MG63 (cell line): Measurements from ENCODE around the gene CASP10. TPM values are rescaled to one million over a fixed set of nuclear protein-coding genes. Genes with fewer than 3 reads are reported as not detected.
A peak's percentile ranks its signal among the peaks of the same experiment; 100 is the strongest.
"Not testable (repeated sequence)": the region's sequence is repeated elsewhere in the genome, so short reads cannot be mapped to it uniquely, and the experiment has no call there.

Experiments used
- DNase-seq: peaks from one replicate; pipeline ENCODE4 v3.0.0-alpha.2; 2020
- H3K27me3 ChIP-seq: fragments of 250-450 bp; sonication (Bioruptor Pico); 2 replicates; pipeline ENCODE4 v1.5.1; 2020; ENCODE audit warnings: mild to moderate bottlenecking, moderate library complexity
- H3K36me3 ChIP-seq: fragments of 250-450 bp; sonication (Bioruptor Pico); 2 replicates; pipeline ENCODE4 v1.5.1; 2020; ENCODE audit warnings: mild to moderate bottlenecking, moderate library complexity
- H3K4me3 ChIP-seq: fragments of 250-450 bp; sonication (Bioruptor Pico); 2 replicates; pipeline ENCODE4 v1.5.1; 2020; ENCODE audit warnings: mild to moderate bottlenecking, moderate library complexity
- H3K9me3 ChIP-seq: fragments of 250-450 bp; sonication (Bioruptor Pico); 2 replicates; pipeline ENCODE4 v1.5.1; 2020; ENCODE audit warnings: mild to moderate bottlenecking, moderate library complexity
- total RNA-seq: library from RNA; depleted of rRNA; stranded (reverse); fragments of >200 nt; shearing (Covaris generic); gene quantifications from 2 replicates; pipeline ENCODE4 v1.2.3, GENCODE V29; 2014; ENCODE audit warnings: low replicate concordance; rRNA removed

CASP10 gene, protein sequence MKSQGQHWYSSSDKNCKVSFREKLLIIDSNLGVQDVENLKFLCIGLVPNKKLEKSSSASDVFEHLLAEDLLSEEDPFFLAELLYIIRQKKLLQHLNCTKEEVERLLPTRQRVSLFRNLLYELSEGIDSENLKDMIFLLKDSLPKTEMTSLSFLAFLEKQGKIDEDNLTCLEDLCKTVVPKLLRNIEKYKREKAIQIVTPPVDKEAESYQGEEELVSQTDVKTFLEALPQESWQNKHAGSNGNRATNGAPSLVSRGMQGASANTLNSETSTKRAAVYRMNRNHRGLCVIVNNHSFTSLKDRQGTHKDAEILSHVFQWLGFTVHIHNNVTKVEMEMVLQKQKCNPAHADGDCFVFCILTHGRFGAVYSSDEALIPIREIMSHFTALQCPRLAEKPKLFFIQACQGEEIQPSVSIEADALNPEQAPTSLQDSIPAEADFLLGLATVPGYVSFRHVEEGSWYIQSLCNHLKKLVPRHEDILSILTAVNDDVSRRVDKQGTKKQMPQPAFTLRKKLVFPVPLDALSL
- total RNA-seq = 0.91 and 4.7 TPM in 2 replicates

- Histone ChIP-seq H3K9me3 (no peaks in the 10 kb centered on the region), H3K4me3 (peak within 1 kb of the TSS; percentile 52), H3K27me3 (no peaks in the 10 kb centered on the region), H3K36me3 (no peaks in the 10 kb centered on the region)
- no peak for DNase-seq
Measured at GRCh38 chr2:201182650-201183364, at the start of gene CASP10. Gene CASP10 (plus strand): TSS chr2:201183141. CDS start chr2:201185778, 2,637 bp downstream.

- DNase-seq = no peak
- H3K9me3 ChIP-seq = no peaks in the 10 kb centered on the region
- H3K27me3 ChIP-seq = no peaks in the 10 kb centered on the region
- peaks cover 61% of the 10 kb centered on the region for H3K36me3 ChIP-seq
- no peak overlapping the region for H3K4me3 ChIP-seq
Measured at GRCh38 chr2:201135386-201135785, 47.6 kb upstream of the CASP10 start.

DNA sequence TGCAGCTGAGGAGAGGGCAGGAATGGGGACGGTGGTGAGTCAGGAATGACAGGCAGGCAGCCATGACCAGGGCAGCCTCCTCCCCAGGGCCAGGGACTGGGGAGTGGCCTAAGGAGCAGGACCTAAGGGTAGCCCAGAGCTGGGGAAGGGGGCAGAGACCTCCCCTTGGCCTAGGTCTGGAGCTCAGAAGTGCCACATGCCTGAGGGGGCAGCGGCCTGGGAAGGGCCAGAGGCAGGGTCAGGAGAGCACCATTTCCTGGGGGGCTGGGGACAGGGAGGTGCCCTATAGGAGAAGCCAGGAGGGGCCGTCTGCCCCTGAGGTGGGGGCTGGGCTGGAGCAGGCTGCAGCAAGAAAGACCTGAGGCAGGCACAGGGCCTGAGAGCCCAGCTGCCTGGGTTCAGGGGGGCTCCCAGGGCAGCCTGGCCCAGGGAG is 46.0 kb upstream of the CASP10 start:
- Histone ChIP-seq H3K9me3 (no peaks in the 10 kb centered on the region), H3K36me3 (peaks cover 56% of the 10 kb centered on the region), H3K4me3 (no peak overlapping the region), H3K27me3 (no peaks in the 10 kb centered on the region)
- DNase-seq = no peak

DNA sequence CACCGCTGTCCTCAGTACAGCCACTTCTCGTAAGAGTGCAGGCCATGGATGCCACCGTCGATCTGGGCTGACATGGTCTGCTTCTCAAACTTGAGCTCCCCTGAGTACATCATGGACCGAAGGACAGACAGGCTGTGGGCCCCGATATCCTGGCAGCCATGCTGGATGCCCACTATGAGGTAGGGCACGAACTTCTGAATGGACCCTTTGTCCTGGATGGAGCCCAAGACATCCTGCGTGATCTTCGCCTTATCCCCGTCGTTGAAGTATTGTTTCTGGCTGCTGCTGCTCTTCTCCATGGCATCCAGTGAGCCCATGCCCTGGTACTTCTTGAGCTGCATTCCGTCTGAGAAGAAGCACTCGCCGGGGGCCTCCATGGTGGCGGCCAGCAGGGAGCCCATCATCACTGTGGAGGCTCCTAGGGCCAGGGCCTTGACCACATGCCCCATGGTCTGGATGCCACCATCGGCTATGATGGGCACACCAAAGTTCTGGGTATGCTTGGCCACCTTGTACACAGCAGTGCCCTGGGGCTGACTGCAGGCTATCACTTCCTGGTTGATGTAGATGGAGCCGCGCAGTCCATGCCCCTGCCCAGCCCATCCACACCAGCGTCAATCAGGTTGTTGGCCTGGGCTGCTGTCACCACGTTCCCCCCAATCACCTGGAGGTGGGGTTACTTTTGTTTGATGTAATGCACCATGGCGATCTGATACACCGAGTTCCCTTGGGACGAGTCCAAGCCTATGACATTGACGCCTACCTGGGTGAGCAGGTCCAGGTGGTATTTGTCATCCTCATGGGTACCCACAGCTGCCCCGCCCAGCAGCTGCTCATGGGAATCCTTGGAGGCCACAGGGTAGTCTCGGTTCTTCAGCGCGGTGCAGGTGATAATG is 45.2 kb upstream of the CASP10 start:
- no peak for DNase-seq
- Histone ChIP-seq H3K9me3 (no peaks in the 10 kb centered on the region), H3K36me3 (peaks cover 56% of the 10 kb centered on the region), H3K27me3 (no peaks in the 10 kb centered on the region), H3K4me3 (no peak overlapping the region)

DNA sequence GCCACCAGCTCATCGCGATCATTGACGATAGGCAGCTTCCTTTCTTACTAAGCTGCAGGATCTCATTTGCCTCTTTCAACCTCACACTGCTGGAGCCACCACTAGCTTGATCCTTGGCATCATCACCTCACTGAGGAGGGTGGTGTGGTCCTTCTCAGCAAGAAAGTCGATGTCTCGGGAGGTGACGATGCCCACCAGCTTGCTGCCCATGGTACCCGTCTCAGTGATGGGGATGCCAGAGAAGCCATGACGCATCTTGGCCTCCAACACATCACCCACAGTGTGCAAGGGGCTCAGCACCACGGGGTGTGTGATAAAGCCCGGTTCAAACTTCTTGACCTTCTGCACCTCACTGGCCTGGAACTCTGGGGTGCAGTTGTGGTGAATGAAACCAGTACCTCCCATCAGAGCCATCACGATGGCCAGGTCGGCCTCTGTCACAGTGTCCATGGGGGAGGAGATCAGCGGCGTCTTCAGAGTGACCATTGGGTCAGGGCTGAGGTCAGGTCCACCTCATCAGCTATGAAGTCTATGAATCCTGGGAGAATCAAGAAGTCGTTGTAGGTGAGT is 44.5 kb upstream of the CASP10 start:
- no peak for DNase-seq
- H3K9me3 ChIP-seq = no peaks in the 10 kb centered on the region
- H3K36me3 ChIP-seq = peaks cover 52% of the 10 kb centered on the region
- no peaks in the 10 kb centered on the region for H3K27me3 ChIP-seq
- H3K4me3 ChIP-seq = no peak overlapping the region

GRCh38 chr2:201138986-201139781 is 43.8 kb upstream of the CASP10 start:
- H3K36me3 ChIP-seq = peaks cover 53% of the 10 kb centered on the region
- not testable (repeated sequence) for H3K27me3 ChIP-seq, H3K4me3 ChIP-seq, H3K9me3 ChIP-seq, DNase-seq

DNA sequence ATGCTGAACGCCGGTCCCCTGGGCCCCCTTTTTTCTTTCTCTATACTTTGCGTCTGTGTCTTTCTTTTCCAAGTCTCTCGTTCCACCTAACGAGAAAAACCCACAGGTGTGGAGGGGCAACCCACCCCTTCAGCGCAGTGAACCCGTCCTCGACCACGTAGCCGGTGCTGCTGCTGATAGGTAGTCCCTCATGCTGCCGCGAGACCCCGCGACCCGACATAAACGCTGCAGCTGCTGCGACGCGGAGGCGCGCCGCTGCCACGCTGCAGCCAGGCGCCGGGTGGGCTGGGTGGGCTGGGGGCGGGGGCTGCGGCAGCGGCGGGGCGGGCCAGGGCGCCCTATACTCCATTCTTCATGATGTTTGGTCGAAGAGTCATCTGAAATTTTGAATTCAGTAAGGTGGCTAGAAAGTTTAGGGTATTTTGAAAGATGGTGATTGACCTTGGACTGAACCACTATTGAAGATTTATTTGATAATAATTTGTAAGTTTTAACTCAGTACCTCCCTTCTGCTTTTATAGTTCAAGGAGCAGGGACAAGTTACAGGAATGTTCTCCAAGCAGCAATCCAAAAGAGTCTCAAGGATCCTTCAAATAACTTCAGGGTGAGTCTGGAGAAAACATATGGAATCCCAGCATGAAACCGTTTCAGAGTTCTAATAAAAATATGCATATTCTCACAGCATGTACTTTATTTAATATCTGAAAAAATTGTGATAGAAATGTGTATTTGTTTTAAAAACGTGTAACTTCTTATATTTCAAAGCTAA is 42.9 kb upstream of the CASP10 start:
- H3K4me3 ChIP-seq = no peak overlapping the region
- no peaks in the 10 kb centered on the region for H3K9me3 ChIP-seq
- no peaks in the 10 kb centered on the region for H3K27me3 ChIP-seq
- H3K36me3 ChIP-seq = peaks cover 54% of the 10 kb centered on the region
- no peak for DNase-seq

GRCh38 chr2:201144101-201145051 is 38.6 kb upstream of the CASP10 start:
- H3K9me3 ChIP-seq = no peaks in the 10 kb centered on the region
- no peak overlapping the region for H3K4me3 ChIP-seq
- DNase-seq = no peak
- H3K36me3 ChIP-seq = peaks cover 42% of the 10 kb centered on the region
- no peaks in the 10 kb centered on the region for H3K27me3 ChIP-seq

- Histone ChIP-seq H3K36me3 (peaks cover 47% of the 10 kb centered on the region), H3K4me3 (no peak overlapping the region), H3K27me3 (no peaks in the 10 kb centered on the region), H3K9me3 (no peaks in the 10 kb centered on the region)
- DNase-seq = no peak
Measured at GRCh38 chr2:201148434-201148990, 34.4 kb upstream of the CASP10 start.

DNA sequence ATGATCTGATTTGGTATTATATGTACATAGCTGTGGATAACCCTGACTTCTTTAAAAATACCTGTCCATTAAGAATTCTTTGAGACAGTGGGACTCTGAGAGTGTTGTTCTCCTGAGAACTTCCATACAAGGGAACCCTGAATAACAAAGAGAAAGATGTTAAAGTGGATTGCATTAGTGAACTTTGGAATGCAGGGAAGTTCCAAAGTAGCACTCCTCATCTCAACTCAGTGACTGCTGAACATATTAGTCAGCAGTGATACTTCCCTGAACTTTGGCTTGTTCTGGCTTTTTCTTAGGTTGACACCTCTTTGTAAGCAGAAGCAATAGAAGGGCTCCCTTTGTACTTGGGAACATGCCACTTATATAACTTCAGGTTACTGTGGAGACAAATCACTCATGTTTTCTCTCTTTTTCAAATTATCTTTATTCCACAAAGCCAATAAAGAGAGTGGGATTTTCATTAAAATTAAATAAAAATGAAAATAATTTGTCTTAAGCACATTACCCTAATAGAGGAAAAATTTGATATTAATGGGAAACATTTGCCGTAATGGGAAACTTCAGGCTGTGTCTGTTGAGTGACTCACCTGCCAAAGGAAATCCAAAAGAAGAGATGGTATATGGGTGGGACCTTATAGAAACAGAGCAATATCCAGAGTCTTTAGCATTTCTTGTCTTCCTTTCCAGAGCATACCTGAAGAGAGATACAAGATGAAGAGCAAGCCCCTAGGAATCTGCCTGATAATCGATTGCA is 33.7 kb upstream of the CASP10 start:
- no peaks in the 10 kb centered on the region for H3K27me3 ChIP-seq
- peaks cover 46% of the 10 kb centered on the region for H3K36me3 ChIP-seq
- DNase-seq = no peak
- H3K9me3 ChIP-seq = no peaks in the 10 kb centered on the region
- H3K4me3 ChIP-seq = no peak overlapping the region

DNA sequence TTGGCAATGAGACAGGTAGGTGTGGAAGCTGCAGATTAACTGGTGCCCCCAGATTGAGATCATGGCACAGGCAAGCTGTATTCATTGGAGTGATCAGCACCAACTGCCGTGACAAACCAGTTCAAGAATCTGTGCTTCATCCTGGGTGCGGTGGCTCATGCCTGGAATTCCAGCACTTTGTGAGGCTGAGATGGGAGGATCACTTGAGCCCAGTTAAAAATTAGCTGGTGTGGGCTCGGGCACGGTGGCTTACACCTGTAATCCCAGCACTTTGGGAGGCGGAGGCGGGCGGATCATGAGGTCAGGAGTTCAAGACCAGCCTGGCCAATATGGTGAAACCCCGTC is 33.1 kb upstream of the CASP10 start:
- peak; percentile 61 for DNase-seq
- H3K4me3 ChIP-seq, H3K9me3 ChIP-seq, H3K27me3 ChIP-seq: not testable (repeated sequence)
- H3K36me3 ChIP-seq = peaks cover 48% of the 10 kb centered on the region

GRCh38 chr2:201150454-201151020 is 32.4 kb upstream of the CASP10 start:
- Histone ChIP-seq H3K27me3 (no peaks in the 10 kb centered on the region), H3K4me3 (no peak overlapping the region), H3K9me3 (no peaks in the 10 kb centered on the region), H3K36me3 (peaks cover 52% of the 10 kb centered on the region)
- no peak for DNase-seq
